HepG2 (cell line): Measurements from ENCODE around the gene PERCC1. TPM values are rescaled to one million over a fixed set of nuclear protein-coding genes. Genes with fewer than 3 reads are reported as not detected.
A peak's percentile ranks its signal among the peaks of the same experiment; 100 is the strongest.

Experiments
- CENPBD1 ChIP-seq: sonication (generic); formaldehyde crosslinking; IDR thresholded peaks from 2 replicates; pipeline ENCODE4 v1.8.0; 2022; ENCODE audit warnings: missing genetic modification reagents, low read depth, mild to moderate bottlenecking, borderline replicate concordance
- CERS6 ChIP-seq: sonication (generic); formaldehyde crosslinking; IDR thresholded peaks from 2 replicates; pipeline ENCODE4 v1.5.0; 2020; ENCODE audit warnings: missing genetic modification reagents
- EZH2 ChIP-seq: conservative IDR thresholded peaks from 2 replicates; pipeline ENCODE4 v1.6.1; 2012; ENCODE audit warnings: mild to moderate bottlenecking, low read depth, low read length, moderate library complexity
- GATAD1 ChIP-seq: IDR thresholded peaks from 2 replicates; pipeline ENCODE4 v1.6.1; 2016; ENCODE audit warnings: missing genetic modification reagents, missing compliant biosample characterization
- GMEB1 ChIP-seq: sonication (generic); formaldehyde crosslinking; IDR thresholded peaks from 2 replicates; pipeline ENCODE4 v1.5.1; 2020; ENCODE audit warnings: missing genetic modification reagents, mild to moderate bottlenecking, borderline replicate concordance
- KDM6A ChIP-seq: IDR thresholded peaks from 2 replicates; pipeline ENCODE4 v1.6.1; 2016; ENCODE audit warnings: low read depth
- MIER3 ChIP-seq: IDR thresholded peaks from 2 replicates; pipeline ENCODE4 v1.6.1; 2016; ENCODE audit warnings: missing compliant biosample characterization, borderline replicate concordance
- MYC ChIP-seq: sonication (generic); formaldehyde crosslinking; IDR thresholded peaks from 2 replicates; pipeline ENCODE4 v1.9.0; 2021; ENCODE audit warnings: missing genetic modification reagents, borderline replicate concordance
- MYPOP ChIP-seq: sonication (generic); formaldehyde crosslinking; IDR thresholded peaks from 2 replicates; pipeline ENCODE4 v1.8.1; 2023; ENCODE audit warnings: mild to moderate bottlenecking, moderate library complexity, missing genetic modification reagents
- PHF8 ChIP-seq: sonication (generic); formaldehyde crosslinking; IDR thresholded peaks from 2 replicates; pipeline ENCODE4 v1.5.0; 2020; ENCODE audit warnings: missing genetic modification reagents
- PTBP1 ChIP-seq: fragments of 200-400 bp; formaldehyde crosslinking; IDR thresholded peaks from 2 replicates; pipeline ENCODE4 v1.6.1; 2018; ENCODE audit warnings: low read length, low read depth; ENCODE audit not compliant: poor library complexity, severe bottlenecking
- RCOR2 ChIP-seq: IDR thresholded peaks from 2 replicates; pipeline ENCODE4 v1.6.1; 2016; ENCODE audit warnings: missing biosample characterization, missing genetic modification reagents
- RFX1 ChIP-seq: fragments of 450-650 bp; IDR thresholded peaks from 2 replicates; pipeline ENCODE4 v1.6.1; 2017
- SP4 ChIP-seq: sonication (generic); formaldehyde crosslinking; IDR thresholded peaks from 2 replicates; pipeline ENCODE4 v1.8.1; 2023; ENCODE audit warnings: mild to moderate bottlenecking, missing genetic modification reagents
- SPEN ChIP-seq: sonication (generic); formaldehyde crosslinking; IDR thresholded peaks from 2 replicates; pipeline ENCODE4 v1.5.1; 2020; ENCODE audit warnings: low read depth, mild to moderate bottlenecking, missing genetic modification reagents
- TMF1 ChIP-seq: sonication (generic); formaldehyde crosslinking; IDR thresholded peaks from 2 replicates; pipeline ENCODE4 v1.8.1; 2022; ENCODE audit warnings: low read depth, missing genetic modification reagents
- ZBTB25 ChIP-seq: IDR thresholded peaks from 2 replicates; pipeline ENCODE4 v1.6.1; 2018; ENCODE audit warnings: missing genetic modification reagents
- ZBTB34 ChIP-seq: sonication (generic); formaldehyde crosslinking; IDR thresholded peaks from 2 replicates; pipeline ENCODE4 v1.8.0; 2022; ENCODE audit warnings: mild to moderate bottlenecking, missing genetic modification reagents
- ZFP37 ChIP-seq: sonication (generic); formaldehyde crosslinking; IDR thresholded peaks from 2 replicates; pipeline ENCODE4 v1.4.0; 2020; ENCODE audit warnings: missing genetic modification reagents, borderline replicate concordance
- ZNF550 ChIP-seq: sonication (generic); formaldehyde crosslinking; IDR thresholded peaks from 2 replicates; pipeline ENCODE4 v1.4.0; 2020; ENCODE audit warnings: mild to moderate bottlenecking, missing genetic modification reagents, borderline replicate concordance
- ZNF768 ChIP-seq: sonication (generic); formaldehyde crosslinking; IDR thresholded peaks from 2 replicates; pipeline ENCODE4 v1.4.0; 2020; ENCODE audit warnings: missing genetic modification reagents
- ZNF816 ChIP-seq: sonication (generic); formaldehyde crosslinking; IDR thresholded peaks from 2 replicates; pipeline ENCODE4 v1.8.0; 2022; ENCODE audit warnings: missing genetic modification reagents, mild to moderate bottlenecking, borderline replicate concordance
- ZUFSP ChIP-seq: sonication (generic); formaldehyde crosslinking; IDR thresholded peaks from 2 replicates; pipeline ENCODE4 v1.9.0; 2021; ENCODE audit warnings: missing genetic modification reagents, mild to moderate bottlenecking, borderline replicate concordance
- polyA plus RNA-seq, 8 experiments: library from polyadenylated mRNA; depleted of rRNA in 3 of 8; stranded (reverse) in 7 of 8; unstranded in 1 of 8; fragments of >200 nt; fragmentation: Illumina TruSeq in 4 of 8; extraction: Trizol in 4 of 8; gene quantifications; 2 replicates each; pipeline versions ENCODE4 v1.2.1 to v1.2.3, GENCODE V29; 2011 to 2016; ENCODE audit warnings: low read depth in 4 of 8, missing spikeins in 1 of 8, mixed read lengths in 1 of 8; ENCODE audit not compliant: insufficient read depth in 1 of 8
- total RNA-seq, 5 experiments: library from RNA; depleted of rRNA; stranded (reverse); fragments of >200 nt; fragmentation: Illumina TruSeq; extraction: Trizol; gene quantifications; 2 replicates each; pipeline ENCODE4 v1.2.3, GENCODE V29; 2016; ENCODE audit warnings: low read depth in 1 of 5

The PERCC1 gene
- total and polyA plus RNA-seq, 2 of the 13 experiments (the other 11 are each of a cell fraction or from before 2014, with no cell fraction given) = 0.15 TPM; not detected in 1

- no peak for TF ChIP-seq ZBTB25
- 0 out of 2 replicates have a peak, but pooled peaks have one; percentile 16 for TF ChIP-seq GATAD1 (CRISPR knock-in tag)
- 0 out of 2 replicates have a peak, but pooled peaks have one; percentile 10 for TF ChIP-seq ZNF768 (CRISPR knock-in tag)
- TF ChIP-seq KDM6A (CRISPR knock-in tag) = no peak
- no peak for TF ChIP-seq GMEB1 (CRISPR knock-in tag)
- TF ChIP-seq MYPOP (CRISPR knock-in tag) = no peak; the same call in 1 of the 2 replicates
- TF ChIP-seq PHF8 (CRISPR knock-in tag) = peak; percentile 33; the same call in 1 of the 2 replicates
- no peak for TF ChIP-seq MYC (CRISPR knock-in tag)
- TF ChIP-seq SPEN (CRISPR knock-in tag) = no peak
- no peak for TF ChIP-seq SP4
- TF ChIP-seq CENPBD1 (CRISPR knock-in tag) = no peak
- no peak for TF ChIP-seq ZBTB34 (CRISPR knock-in tag)
- no peak for TF ChIP-seq ZUFSP (CRISPR knock-in tag)
- TF ChIP-seq TMF1 (CRISPR knock-in tag) = no peak
- no peak for TF ChIP-seq RFX1
- no peak for TF ChIP-seq PTBP1
- TF ChIP-seq CERS6 (CRISPR knock-in tag) = no peak
- no peak for TF ChIP-seq EZH2
- TF ChIP-seq ZNF550 (CRISPR knock-in tag) = no peak
- no peak for TF ChIP-seq ZNF816 (CRISPR knock-in tag)
- TF ChIP-seq ZFP37 (CRISPR knock-in tag) = no peak
- TF ChIP-seq MIER3 (CRISPR knock-in tag) = no peak
- TF ChIP-seq RCOR2 (CRISPR knock-in tag) = no peak
These were observed 10.5 kb downstream of the PERCC1 start (continued) for GRCh38 chr16:1441391-1441829.
